HG03097 (cell line): Measurements from ENCODE around the gene C19orf85.

Experiments
- ATAC-seq: cut with Tn5 transposase; IDR thresholded peaks from one replicate; pipeline ENCODE4 v1.9.1; 2021; ENCODE audit not compliant: unreplicated experiment, low FRiP score

C19orf85 gene

GRCh38 chr19:55479451-55480230 is 15.1 kb upstream of the C19orf85 start:
- ATAC-seq: no peak

GRCh38 chr19:55479045-55479444 is 14.5 kb upstream of the C19orf85 start:
- no peak for ATAC-seq

GRCh38 chr19:55478364-55478763 is 13.8 kb upstream of the C19orf85 start:
- ATAC-seq: no peak

- ATAC-seq: no peak
These were observed 13.4 kb upstream of the C19orf85 start for GRCh38 chr19:55477905-55478304.

- peak; percentile 86 for ATAC-seq
These were observed 11.7 kb upstream of the C19orf85 start, which contains the start of gene ZNF628 for GRCh38 chr19:55476100-55476775. Gene ZNF628 (plus strand): TSS chr19:55476617. CDS start chr19:55479911, 3,294 bp downstream.

GRCh38 chr19:55474269-55475265 is 10.0 kb upstream of the C19orf85 start:
- ATAC-seq: no peak

GRCh38 chr19:55473225-55474012 is 8.9 kb upstream of the C19orf85 start:
- no peak for ATAC-seq

- ATAC-seq: no peak
These were observed 7.9 kb upstream of the C19orf85 start for GRCh38 chr19:55472463-55472862.

GRCh38 chr19:55471266-55471665 is 6.7 kb upstream of the C19orf85 start:
- no peak for ATAC-seq

- ATAC-seq: no peak
These were observed 3.5 kb upstream of the C19orf85 start for GRCh38 chr19:55468054-55468393.

- ATAC-seq: peak; percentile 64
These were observed 2.9 kb upstream of the C19orf85 start for GRCh38 chr19:55467236-55468053.

GRCh38 chr19:55466241-55466614 is 1.7 kb upstream of the C19orf85 start:
- ATAC-seq: no peak

GRCh38 chr19:55465460-55466240 is 1.1 kb upstream of the C19orf85 start:
- ATAC-seq: no peak

GRCh38 chr19:55464039-55464661 is 401 bp downstream of the C19orf85 start:
- ATAC-seq: no peak

- no peak for ATAC-seq
These were observed 944 bp downstream of the C19orf85 start for GRCh38 chr19:55463583-55464031.

- ATAC-seq: no peak
These were observed 1.8 kb downstream of the C19orf85 start for GRCh38 chr19:55462722-55463121.

- ATAC-seq: no peak
These were observed 2.5 kb downstream of the C19orf85 start for GRCh38 chr19:55461974-55462626.
